Stimulated activated CD8-positive, alpha-beta memory T cell treated with anti-CD3 and anti-CD28 coated beads, Interleukin-2, amount 100 ng/mL, for 48 hours (primary cell): ENCODE results near the gene ARAP1.
A peak's percentile ranks its signal among the peaks of the same experiment; 100 is the strongest.

ENCODE experiments used
- DNase-seq, 2 donors: peaks; one replicate each; pipeline ENCODE4 v3.0.0-alpha.2; 2020; ENCODE audit warnings: low read depth in 2 of 2

Gene ARAP1

GRCh38 chr11:72742513-72743320 lies 9.5 kb downstream of the ARAP1 start:
- no peak for DNase-seq

GRCh38 chr11:72741849-72742512 lies 10.2 kb downstream of the ARAP1 start:
- no peak for DNase-seq

- DNase-seq = no peak
Measured at GRCh38 chr11:72741429-72741833, 10.8 kb downstream of the ARAP1 start.

GRCh38 chr11:72740562-72741428 lies 11.4 kb downstream of the ARAP1 start:
- DNase-seq = no peak

GRCh38 chr11:72740060-72740424 lies 12.2 kb downstream of the ARAP1 start:
- DNase-seq = no peak

- no peak for DNase-seq
Measured at GRCh38 chr11:72739240-72740059, 12.8 kb downstream of the ARAP1 start.

- DNase-seq = no peak
Measured at GRCh38 chr11:72738199-72739141, 13.7 kb downstream of the ARAP1 start.

GRCh38 chr11:72737336-72737735 lies 14.9 kb downstream of the ARAP1 start:
- no peak for DNase-seq

- DNase-seq = peak; percentile 32 to 37
Measured at GRCh38 chr11:72736452-72737069, 15.6 kb downstream of the ARAP1 start.

- no peak for DNase-seq
Measured at GRCh38 chr11:72735495-72736027, 16.6 kb downstream of the ARAP1 start.

GRCh38 chr11:72732329-72732728 lies 19.9 kb downstream of the ARAP1 start:
- no peak for DNase-seq

- no peak for DNase-seq
Measured at GRCh38 chr11:72730737-72731136, 21.5 kb downstream of the ARAP1 start.

GRCh38 chr11:72730243-72730642 lies 22.0 kb downstream of the ARAP1 start:
- DNase-seq = no peak

GRCh38 chr11:72727521-72727920 lies 24.7 kb downstream of the ARAP1 start:
- DNase-seq = no peak

GRCh38 chr11:72726266-72727220 lies 25.7 kb downstream of the ARAP1 start:
- no peak for DNase-seq

- DNase-seq = no peak
Measured at GRCh38 chr11:72725724-72726028, 26.5 kb downstream of the ARAP1 start.

- peak; percentile 37 to 71 for DNase-seq
Measured at GRCh38 chr11:72724851-72725723, 27.1 kb downstream of the ARAP1 start.
